Measurements from ENCODE around the gene TEX13D.
"Not testable (repeated sequence)": the region's sequence is repeated elsewhere in the genome, so short reads cannot be mapped to it uniquely, and the experiment has no call there.

Gene TEX13D
- total RNA-seq: 0 to 0.18 (median 0) reads per million in 4 experiments

DNA sequence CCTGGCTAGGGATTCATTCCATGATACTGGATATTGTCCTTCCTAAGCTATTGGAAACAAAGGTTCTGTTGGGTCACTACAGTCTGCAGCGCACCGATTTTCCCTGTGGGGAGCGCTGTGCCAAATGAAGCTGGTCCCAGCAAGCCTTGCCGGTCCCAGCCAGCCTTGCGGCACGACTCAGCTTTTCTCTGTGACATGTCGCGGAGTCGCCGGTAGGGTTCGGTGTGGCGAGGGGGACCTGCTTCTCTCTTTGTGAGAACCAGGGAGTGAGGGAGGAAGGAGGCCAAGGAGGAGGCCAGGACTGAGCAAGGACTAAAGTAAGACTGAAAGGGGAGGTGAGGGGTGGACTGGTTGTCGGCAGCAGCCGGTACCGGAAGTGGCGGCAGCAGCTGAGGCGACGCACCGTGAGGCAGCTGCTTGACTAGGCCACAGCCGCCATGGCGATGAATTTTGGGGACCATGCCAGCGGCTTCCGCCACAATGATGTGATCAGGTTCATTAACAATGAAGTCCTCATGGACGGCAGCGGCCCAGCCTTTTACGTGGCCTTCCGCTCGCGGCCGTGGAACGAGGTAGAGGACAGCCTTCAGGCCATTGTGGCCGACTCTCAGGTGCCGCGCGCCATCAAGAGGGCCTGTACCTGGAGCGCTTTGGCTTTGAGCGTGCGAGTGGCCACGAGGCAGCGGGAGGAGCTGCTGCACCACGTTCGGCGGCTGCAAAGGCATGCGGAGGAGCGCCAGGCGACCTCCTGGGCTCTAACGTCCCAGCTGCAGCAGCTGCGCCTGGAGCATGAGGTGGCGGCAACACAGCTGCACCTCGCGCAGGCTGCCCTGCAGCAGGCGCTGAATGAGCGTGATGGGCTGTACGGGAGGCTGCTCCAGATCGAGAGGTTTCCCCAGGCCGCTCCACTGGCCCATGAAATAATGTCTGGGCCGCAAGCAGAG is at the start of gene TEX13D:
TEX13D (plus strand) TSS at position 180 of the 944 bp plus-strand sequence; CDS start at position 438, 258 bp downstream.
- no peak for DNase-seq

- DNase-seq: no peak
These were observed 43.0 kb upstream of the TEX13D start for GRCh38 chrX:124289443-124289842.

DNA sequence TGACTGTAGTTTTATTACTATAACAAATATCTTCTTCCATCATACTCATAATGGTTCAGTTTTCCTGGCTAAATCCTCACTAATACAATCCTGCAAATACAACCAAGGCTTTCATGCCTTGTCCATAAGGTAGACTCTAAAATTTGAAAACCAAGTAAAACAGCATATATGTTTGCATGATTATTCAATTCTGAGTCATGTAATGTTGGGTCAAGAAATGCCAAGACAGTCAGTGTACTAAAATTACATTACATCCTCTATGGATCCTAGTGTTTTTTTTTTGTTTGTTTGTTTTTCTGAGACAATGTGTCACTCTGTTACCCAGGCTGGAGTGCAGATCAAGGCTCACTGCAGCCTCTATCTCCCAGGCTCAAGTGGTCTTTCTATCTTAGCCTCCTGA is 38.6 kb upstream of the TEX13D start:
- DNase-seq: no peak

GRCh38 chrX:124299323-124299722 is 33.1 kb upstream of the TEX13D start:
- not testable (repeated sequence) for DNase-seq

GRCh38 chrX:124300405-124300804 is 32.1 kb upstream of the TEX13D start:
- DNase-seq: no peak

DNA sequence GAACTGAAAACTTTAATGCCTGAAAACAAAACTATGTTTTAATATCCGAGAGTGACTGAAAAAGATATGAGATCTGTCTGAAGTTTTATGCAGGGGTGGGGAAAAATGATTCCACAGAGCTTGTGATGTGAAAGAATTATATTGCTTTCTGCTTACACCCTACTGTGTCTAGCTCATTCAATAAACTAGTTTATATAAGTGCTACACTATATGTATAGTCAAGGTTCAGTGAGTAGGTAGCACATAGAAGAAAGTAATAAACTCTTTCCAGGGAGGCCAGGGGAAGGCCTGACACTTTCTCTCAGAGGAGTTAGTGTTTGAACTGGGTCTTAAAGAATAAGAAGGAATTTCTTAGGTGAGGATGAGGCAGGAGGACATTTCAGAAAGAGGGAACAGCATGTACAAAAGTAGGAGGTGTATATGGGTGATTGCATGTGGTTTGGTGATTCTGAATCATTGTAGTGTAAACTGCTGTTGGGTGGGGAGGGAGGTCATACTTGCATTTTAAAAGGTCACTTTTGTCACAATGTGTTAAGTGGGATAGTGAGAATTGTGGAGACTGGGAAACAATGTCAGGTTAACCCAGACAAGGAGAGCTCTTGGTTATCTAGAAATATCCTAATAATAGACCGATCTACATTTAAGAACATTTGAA is 25.1 kb upstream of the TEX13D start:
- no peak for DNase-seq

GRCh38 chrX:124325732-124326131 is 6.7 kb upstream of the TEX13D start:
- no peak for DNase-seq

- no peak for DNase-seq
These were observed 3.7 kb upstream of the TEX13D start for GRCh38 chrX:124328765-124329164.

DNA sequence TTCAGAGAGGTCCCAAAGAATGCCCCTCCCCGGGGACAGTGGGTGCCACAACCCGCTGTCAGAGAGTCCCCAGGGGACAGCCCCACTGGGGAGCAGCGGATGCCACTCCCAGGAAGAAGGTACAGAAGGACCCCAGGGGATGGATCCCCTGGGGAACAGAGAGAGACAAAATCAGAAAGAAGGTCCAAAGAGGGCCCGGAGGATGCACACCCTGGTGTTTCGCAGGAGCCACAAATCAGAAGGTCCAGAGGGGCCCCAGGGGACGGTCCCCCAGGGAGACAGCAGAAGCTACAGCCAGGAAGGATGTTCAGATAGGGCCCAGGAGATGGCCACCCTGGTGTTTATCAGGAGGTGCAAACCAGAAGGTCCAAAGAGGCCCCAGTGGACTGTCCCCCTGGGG is 1.4 kb downstream of the TEX13D start:
- DNase-seq: no peak

GRCh38 chrX:124334555-124334954 is 2.1 kb downstream of the TEX13D start:
- DNase-seq: not testable (repeated sequence)

GRCh38 chrX:124335598-124335997 is 3.1 kb downstream of the TEX13D start:
- DNase-seq: no peak

DNA sequence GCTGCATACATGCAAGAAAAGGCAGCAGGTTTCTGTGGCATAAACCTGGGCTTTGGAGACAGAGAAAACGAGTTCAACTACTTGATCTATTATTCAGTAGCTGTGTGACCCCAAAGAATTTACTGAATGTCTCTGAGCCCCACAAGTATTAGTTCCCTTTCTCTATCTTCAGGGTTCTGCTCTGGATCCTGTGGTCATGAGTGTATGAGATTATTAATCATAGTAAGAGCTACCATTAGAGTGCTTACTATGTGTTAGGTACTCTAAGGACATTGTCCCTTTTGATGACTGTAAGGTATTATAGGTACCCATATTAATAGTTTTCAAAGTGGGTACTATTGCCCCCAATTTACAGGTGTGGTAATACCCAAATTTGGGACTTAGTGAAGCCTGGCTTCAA is 5.5 kb downstream of the TEX13D start:
- DNase-seq: no peak

- no peak for DNase-seq
These were observed 6.5 kb downstream of the TEX13D start for GRCh38 chrX:124338733-124339514.

- DNase-seq: no peak
These were observed 9.1 kb downstream of the TEX13D start for GRCh38 chrX:124341396-124342132.

- no peak for DNase-seq
These were observed 9.9 kb downstream of the TEX13D start for GRCh38 chrX:124342174-124342867.

- DNase-seq: no peak
These were observed 10.6 kb downstream of the TEX13D start for GRCh38 chrX:124343016-124343415.

- no peak for DNase-seq
These were observed 11.8 kb downstream of the TEX13D start for GRCh38 chrX:124344246-124344645.

- DNase-seq: no peak
These were observed 13.8 kb downstream of the TEX13D start, which contains the start of gene SH2D1A for GRCh38 chrX:124346117-124346876. Gene SH2D1A (plus strand): TSS chrX:124346563. CDS start chrX:124346643, 80 bp downstream.

- no peak for DNase-seq
These were observed 14.4 kb downstream of the TEX13D start for GRCh38 chrX:124346877-124347241.

DNA sequence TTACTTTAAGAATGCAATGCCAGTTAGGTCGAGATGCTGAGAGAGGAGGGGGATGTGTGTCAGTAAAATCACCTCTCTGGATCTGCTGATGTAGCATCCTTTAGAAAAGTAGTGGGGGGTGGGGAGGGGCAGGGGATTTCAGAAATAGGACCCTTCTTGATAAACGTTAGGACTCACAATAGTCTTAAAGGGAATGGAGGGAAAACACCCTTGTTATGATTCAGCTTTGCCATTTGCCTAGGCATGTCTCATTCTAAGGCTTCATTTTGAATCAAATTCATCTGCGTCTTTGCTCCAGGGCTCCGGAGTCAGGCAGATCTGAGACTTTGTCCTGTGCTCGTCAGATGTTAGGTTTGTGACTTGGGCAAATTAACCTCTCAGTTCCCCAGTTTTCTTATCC is 14.8 kb downstream of the TEX13D start:
- peak; percentile 0 for DNase-seq

DNA sequence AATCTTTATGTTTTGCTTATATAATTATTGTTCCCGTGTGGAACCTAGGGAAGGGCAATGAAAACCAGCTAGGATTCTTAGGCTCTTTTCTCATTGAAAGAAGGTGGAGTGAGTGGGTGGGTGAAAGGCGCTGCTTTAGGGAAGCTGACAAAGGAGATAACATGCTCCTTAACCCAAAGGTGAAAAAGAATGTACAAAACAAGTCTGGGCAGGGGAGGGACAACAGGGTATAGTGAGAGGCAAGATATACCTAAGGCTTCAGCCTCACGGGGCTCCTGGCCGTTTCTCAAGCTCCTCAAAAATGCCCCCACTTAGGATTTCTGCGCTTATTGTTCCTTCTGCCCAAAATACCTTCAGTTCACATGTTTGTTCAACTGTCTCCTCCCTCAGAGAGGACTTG is 15.7 kb downstream of the TEX13D start:
- DNase-seq: no peak
